GM19023 (cell line): ENCODE results near the gene CCDC142.
A peak's percentile ranks its signal among the peaks of the same experiment; 100 is the strongest.

ENCODE experiments used
- ATAC-seq: cut with Tn5 transposase; IDR thresholded peaks from one replicate; pipeline ENCODE4 v1.9.1; 2021; ENCODE audit warnings: mild to moderate bottlenecking, moderate library complexity; ENCODE audit not compliant: unreplicated experiment

Gene CCDC142

GRCh38 chr2:74482801-74483674 is at the start of gene CCDC142, which contains the start of gene TTC31:
Gene CCDC142 (minus strand): TSS chr2:74482998. CDS start chr2:74482837, 161 bp downstream.
Gene TTC31 (plus strand): TSS chr2:74483081. CDS start chr2:74483096, 15 bp downstream.
- ATAC-seq, result peak; percentile 92

GRCh38 chr2:74532222-74532621 is 49.4 kb upstream of the CCDC142 start:
- no peak for ATAC-seq

- ATAC-seq, result no peak
Measured at GRCh38 chr2:74531666-74532065, 48.9 kb upstream of the CCDC142 start.

- ATAC-seq, result peak; percentile 34
Measured at GRCh38 chr2:74530239-74531187, 47.7 kb upstream of the CCDC142 start.

GRCh38 chr2:74529357-74530238 is 46.8 kb upstream of the CCDC142 start, which contains the start of the genes AUP1 and HTRA2:
Gene AUP1 (minus strand): TSS chr2:74529706. CDS start chr2:74529629, 77 bp downstream.
Gene HTRA2 (plus strand): TSS chr2:74529933. CDS start chr2:74530007, 74 bp downstream.
- peak; percentile 80 for ATAC-seq

GRCh38 chr2:74528600-74529356 is 46.0 kb upstream of the CCDC142 start:
- peak; percentile 8 for ATAC-seq

GRCh38 chr2:74527741-74528140 is 44.9 kb upstream of the CCDC142 start:
- ATAC-seq, result no peak

GRCh38 chr2:74526649-74527230 is 43.9 kb upstream of the CCDC142 start:
- ATAC-seq, result no peak

GRCh38 chr2:74525717-74526648 is 43.2 kb upstream of the CCDC142 start, which contains the start of gene DQX1:
Gene DQX1 (minus strand): TSS chr2:74526231. CDS start chr2:74525729, 502 bp downstream.
- ATAC-seq, result no peak

- no peak for ATAC-seq
Measured at GRCh38 chr2:74524955-74525716, 42.3 kb upstream of the CCDC142 start.

- ATAC-seq, result no peak
Measured at GRCh38 chr2:74524005-74524404, 41.2 kb upstream of the CCDC142 start.

- no peak for ATAC-seq
Measured at GRCh38 chr2:74522516-74522915, 39.7 kb upstream of the CCDC142 start.

GRCh38 chr2:74516650-74517049 is 33.9 kb upstream of the CCDC142 start:
- no peak for ATAC-seq

- peak; percentile 82 for ATAC-seq
Measured at GRCh38 chr2:74515981-74516633, 33.3 kb upstream of the CCDC142 start.

- ATAC-seq, result no peak
Measured at GRCh38 chr2:74515271-74515980, 32.6 kb upstream of the CCDC142 start.
